Vagina (tissue), 2 donors: ENCODE results near the gene KLK12.

Experiments
- POLR2AphosphoS5 ChIP-seq, 2 donors: sonication (generic); formaldehyde crosslinking; IDR thresholded peaks; one replicate each; pipeline ENCODE4 v1.9.0; 2017; ENCODE audit warnings: antibody characterized with exemption in 2 of 2, mild to moderate bottlenecking in 2 of 2, low read depth in 1 of 2; ENCODE audit not compliant: insufficient read depth in 1 of 2
- TF ChIP-seq, protein P1 (sequence below), 3 experiments: fragments of 450-650 bp in 2 of 3; fragments of 200-600 bp in 1 of 3; sonication (generic) in 1 of 3; IDR thresholded peaks; one replicate each; pipeline ENCODE4 v1.5.1; 2017 to 2019; ENCODE audit warnings: antibody characterized with exemption in 3 of 3, mild to moderate bottlenecking in 2 of 3, moderate library complexity in 2 of 3

DNA sequence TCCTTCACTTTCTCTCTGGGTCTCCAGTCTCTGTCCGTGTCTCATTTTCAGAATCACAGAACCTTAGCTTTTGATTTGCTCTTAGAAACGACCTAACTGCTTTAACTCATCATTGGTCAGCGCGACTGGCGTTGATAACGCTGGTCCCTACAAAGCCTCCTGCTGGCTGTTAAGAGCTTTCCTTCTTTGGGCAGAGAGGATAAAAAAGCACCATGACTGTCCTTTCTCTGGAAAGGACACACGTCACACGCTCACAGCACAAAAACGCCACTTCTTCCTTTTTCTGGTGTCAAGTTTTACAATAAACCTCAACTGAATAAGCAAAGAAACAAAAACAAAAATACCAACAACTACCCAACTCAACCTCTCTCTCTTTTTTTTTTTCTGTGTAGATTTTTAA is 1.7 kb upstream of the KLK12 start:
- TF ChIP-seq, protein P1, sequence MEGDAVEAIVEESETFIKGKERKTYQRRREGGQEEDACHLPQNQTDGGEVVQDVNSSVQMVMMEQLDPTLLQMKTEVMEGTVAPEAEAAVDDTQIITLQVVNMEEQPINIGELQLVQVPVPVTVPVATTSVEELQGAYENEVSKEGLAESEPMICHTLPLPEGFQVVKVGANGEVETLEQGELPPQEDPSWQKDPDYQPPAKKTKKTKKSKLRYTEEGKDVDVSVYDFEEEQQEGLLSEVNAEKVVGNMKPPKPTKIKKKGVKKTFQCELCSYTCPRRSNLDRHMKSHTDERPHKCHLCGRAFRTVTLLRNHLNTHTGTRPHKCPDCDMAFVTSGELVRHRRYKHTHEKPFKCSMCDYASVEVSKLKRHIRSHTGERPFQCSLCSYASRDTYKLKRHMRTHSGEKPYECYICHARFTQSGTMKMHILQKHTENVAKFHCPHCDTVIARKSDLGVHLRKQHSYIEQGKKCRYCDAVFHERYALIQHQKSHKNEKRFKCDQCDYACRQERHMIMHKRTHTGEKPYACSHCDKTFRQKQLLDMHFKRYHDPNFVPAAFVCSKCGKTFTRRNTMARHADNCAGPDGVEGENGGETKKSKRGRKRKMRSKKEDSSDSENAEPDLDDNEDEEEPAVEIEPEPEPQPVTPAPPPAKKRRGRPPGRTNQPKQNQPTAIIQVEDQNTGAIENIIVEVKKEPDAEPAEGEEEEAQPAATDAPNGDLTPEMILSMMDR (IDR thresholded peaks at IDR 0.05) = no peak
- TF ChIP-seq POLR2AphosphoS5 (IDR thresholded peaks at IDR 0.05; ENCODE audit: insufficient read depth in 1 of 2, low read depth in 1 of 2) = no peak
